ENCODE measurements around the gene KCNJ8. TPM values are rescaled to one million over a fixed set of nuclear protein-coding genes. Genes with fewer than 3 reads are reported as not detected.

Gene KCNJ8
- total RNA-seq, 2 donors from 2014 or later: 0.84 to 2.7 TPM

DNA sequence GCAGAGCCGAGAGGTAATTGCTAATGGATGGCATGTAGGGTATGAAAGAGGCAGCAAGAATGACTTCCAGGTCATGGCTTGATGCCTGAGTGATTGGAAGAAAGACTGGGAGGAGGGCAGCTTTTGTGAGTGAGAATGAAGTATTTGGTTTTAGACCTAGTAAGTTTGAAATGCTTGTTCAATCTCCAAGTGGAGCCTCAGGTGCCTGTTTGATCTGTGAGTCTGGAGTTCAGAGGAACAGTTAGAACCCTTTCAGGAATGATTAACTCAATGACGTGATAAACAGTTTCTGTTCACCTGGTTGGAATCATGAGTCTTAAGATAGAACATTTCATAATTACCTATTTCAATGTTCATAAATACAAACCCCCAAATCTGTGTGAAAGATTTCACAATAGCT lies 10.4 kb downstream of the KCNJ8 start:
- no peaks in the 10 kb centered on the region for H3K36me3 Mint-ChIP-seq (ENCODE audit: low read depth)
- Histone ChIP-seq H3K27ac (ENCODE audit: low read depth, low read length) (no peak overlapping the region), H3K36me3 (ENCODE audit: control insufficient read depth, insufficient read depth, low read length) (no peaks in the 10 kb centered on the region), H3K27me3 (ENCODE audit: control insufficient read depth, insufficient read depth, low read length, poor library complexity, severe bottlenecking) (peaks cover 14% of the 10 kb centered on the region), H3K4me3 (ENCODE audit: low read length) (no peak overlapping the region), H3K9me3 (ENCODE audit: control insufficient read depth, low read length) (no peaks in the 10 kb centered on the region), H3K4me1 (ENCODE audit: control insufficient read depth, insufficient read depth, low read length) (no peaks in the 10 kb centered on the region), H3K9ac (ENCODE audit: extremely low read depth, low read length, poor library complexity, severe bottlenecking) (no peak overlapping the region)
- H3K27ac Mint-ChIP-seq: no peak overlapping the region
- WGBS, 2 experiments (ENCODE audit: insufficient coverage in 1 of 2, insufficient read length in 1 of 2): 75 to 84% methylated on average over 1 to 2 of the region's 2 CpGs
- TF ChIP-seq, protein P1, sequence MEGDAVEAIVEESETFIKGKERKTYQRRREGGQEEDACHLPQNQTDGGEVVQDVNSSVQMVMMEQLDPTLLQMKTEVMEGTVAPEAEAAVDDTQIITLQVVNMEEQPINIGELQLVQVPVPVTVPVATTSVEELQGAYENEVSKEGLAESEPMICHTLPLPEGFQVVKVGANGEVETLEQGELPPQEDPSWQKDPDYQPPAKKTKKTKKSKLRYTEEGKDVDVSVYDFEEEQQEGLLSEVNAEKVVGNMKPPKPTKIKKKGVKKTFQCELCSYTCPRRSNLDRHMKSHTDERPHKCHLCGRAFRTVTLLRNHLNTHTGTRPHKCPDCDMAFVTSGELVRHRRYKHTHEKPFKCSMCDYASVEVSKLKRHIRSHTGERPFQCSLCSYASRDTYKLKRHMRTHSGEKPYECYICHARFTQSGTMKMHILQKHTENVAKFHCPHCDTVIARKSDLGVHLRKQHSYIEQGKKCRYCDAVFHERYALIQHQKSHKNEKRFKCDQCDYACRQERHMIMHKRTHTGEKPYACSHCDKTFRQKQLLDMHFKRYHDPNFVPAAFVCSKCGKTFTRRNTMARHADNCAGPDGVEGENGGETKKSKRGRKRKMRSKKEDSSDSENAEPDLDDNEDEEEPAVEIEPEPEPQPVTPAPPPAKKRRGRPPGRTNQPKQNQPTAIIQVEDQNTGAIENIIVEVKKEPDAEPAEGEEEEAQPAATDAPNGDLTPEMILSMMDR (conservative IDR thresholded peaks at IDR 0.05): no peak
- H3K9me3 Mint-ChIP-seq: no peaks in the 10 kb centered on the region
- no peak overlapping the region for H3K4me3 Mint-ChIP-seq
- H3K4me1 Mint-ChIP-seq: no peaks in the 10 kb centered on the region
- DNase-seq: no peak
- H3K27me3 Mint-ChIP-seq (ENCODE audit: insufficient read depth): peaks cover 5% of the 10 kb centered on the region

DNA sequence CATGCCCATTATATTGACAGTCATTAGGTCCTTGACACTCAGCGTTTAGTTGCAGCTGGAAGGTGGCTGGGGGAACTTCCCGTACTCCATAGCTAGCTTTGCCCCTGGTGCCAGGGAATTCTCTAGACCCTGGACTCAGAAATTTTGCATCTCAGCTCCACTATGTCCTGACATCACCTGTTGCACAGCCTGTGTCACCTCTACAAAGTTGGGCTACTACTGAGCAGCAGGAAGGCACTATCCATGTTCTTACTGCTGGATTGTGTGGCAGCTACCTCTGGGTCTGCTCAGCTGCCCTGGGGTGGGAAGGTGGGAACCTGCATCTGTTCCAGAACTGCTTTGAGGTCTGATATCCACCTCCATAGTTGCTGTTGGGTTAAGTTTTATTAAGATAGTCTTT lies 11.0 kb downstream of the KCNJ8 start:
- TF ChIP-seq, protein P1 (conservative IDR thresholded peaks at IDR 0.05): no peak
- Histone ChIP-seq H3K4me1 (ENCODE audit: control insufficient read depth, insufficient read depth, low read length) (no peaks in the 10 kb centered on the region), H3K27ac (ENCODE audit: low read depth, low read length) (no peak overlapping the region), H3K36me3 (ENCODE audit: control insufficient read depth, insufficient read depth, low read length) (no peaks in the 10 kb centered on the region), H3K9ac (ENCODE audit: extremely low read depth, low read length, poor library complexity, severe bottlenecking) (no peak overlapping the region), H3K4me3 (ENCODE audit: low read length) (no peak overlapping the region), H3K27me3 (ENCODE audit: control insufficient read depth, insufficient read depth, low read length, poor library complexity, severe bottlenecking) (peaks cover 14% of the 10 kb centered on the region), H3K9me3 (ENCODE audit: control insufficient read depth, low read length) (no peaks in the 10 kb centered on the region)
- H3K27ac Mint-ChIP-seq: no peak overlapping the region
- H3K36me3 Mint-ChIP-seq (ENCODE audit: low read depth): no peaks in the 10 kb centered on the region
- no peak for DNase-seq
- H3K27me3 Mint-ChIP-seq (ENCODE audit: insufficient read depth): peaks cover 5% of the 10 kb centered on the region
- H3K4me3 Mint-ChIP-seq: no peak overlapping the region
- 91 to 93% methylated on average over 2 of the region's 2 CpGs for WGBS, 2 experiments (ENCODE audit: insufficient coverage in 1 of 2, insufficient read length in 1 of 2)
- no peaks in the 10 kb centered on the region for H3K9me3 Mint-ChIP-seq
- H3K4me1 Mint-ChIP-seq: no peaks in the 10 kb centered on the region

DNA sequence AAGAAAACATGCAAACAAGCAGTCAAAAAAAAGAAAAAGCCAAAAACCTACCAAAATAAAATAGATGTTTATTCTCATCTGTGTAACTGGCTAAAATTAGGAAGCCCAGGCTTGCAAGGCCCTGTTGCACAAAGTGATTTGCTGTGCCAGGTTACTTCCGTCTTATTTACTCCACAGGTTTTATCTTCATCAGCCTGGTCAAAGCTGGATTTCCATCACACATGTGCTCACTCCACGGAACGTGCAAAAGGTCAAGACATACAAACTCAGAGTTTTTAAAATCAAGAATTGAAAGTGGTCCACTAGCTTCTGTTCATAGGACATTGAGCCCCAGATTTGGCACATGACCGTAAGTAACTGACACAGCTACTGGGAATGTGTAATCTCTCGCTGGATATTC lies 14.8 kb downstream of the KCNJ8 start:
- H3K4me3 Mint-ChIP-seq: no peak overlapping the region
- no peaks in the 10 kb centered on the region for H3K9me3 Mint-ChIP-seq
- DNase-seq: no peak
- H3K4me3 ChIP-seq (ENCODE audit: low read length): no peak overlapping the region
- no peaks in the 10 kb centered on the region for H3K36me3 ChIP-seq (ENCODE audit: control insufficient read depth, insufficient read depth, low read length)
- TF ChIP-seq, protein P1 (conservative IDR thresholded peaks at IDR 0.05): no peak
- no peak overlapping the region for H3K9ac ChIP-seq (ENCODE audit: extremely low read depth, low read length, poor library complexity, severe bottlenecking)
- H3K4me1 ChIP-seq (ENCODE audit: control insufficient read depth, insufficient read depth, low read length): no peaks in the 10 kb centered on the region
- H3K27ac Mint-ChIP-seq: no peak overlapping the region
- H3K4me1 Mint-ChIP-seq: no peaks in the 10 kb centered on the region
- H3K27ac ChIP-seq (ENCODE audit: low read depth, low read length): no peak overlapping the region
- H3K9me3 ChIP-seq (ENCODE audit: control insufficient read depth, low read length): no peaks in the 10 kb centered on the region
- peaks cover 5% of the 10 kb centered on the region for H3K27me3 Mint-ChIP-seq (ENCODE audit: insufficient read depth)
- 91 to 92% methylated on average over 5 of the region's 5 CpGs for WGBS, 2 experiments (ENCODE audit: insufficient coverage in 1 of 2, insufficient read length in 1 of 2)
- H3K27me3 ChIP-seq (ENCODE audit: control insufficient read depth, insufficient read depth, low read length, poor library complexity, severe bottlenecking): peaks cover 14% of the 10 kb centered on the region
- no peaks in the 10 kb centered on the region for H3K36me3 Mint-ChIP-seq (ENCODE audit: low read depth)

Data from endodermal cell (in vitro differentiated cells).